ENCODE data around the gene MTA2. TPM values are rescaled to one million over a fixed set of nuclear protein-coding genes. Genes with fewer than 3 reads are reported as not detected.

MTA2 gene
- total RNA-seq, 3 donors from 2014 or later: 61.3 to 92.8 (median 85.5) TPM

DNA sequence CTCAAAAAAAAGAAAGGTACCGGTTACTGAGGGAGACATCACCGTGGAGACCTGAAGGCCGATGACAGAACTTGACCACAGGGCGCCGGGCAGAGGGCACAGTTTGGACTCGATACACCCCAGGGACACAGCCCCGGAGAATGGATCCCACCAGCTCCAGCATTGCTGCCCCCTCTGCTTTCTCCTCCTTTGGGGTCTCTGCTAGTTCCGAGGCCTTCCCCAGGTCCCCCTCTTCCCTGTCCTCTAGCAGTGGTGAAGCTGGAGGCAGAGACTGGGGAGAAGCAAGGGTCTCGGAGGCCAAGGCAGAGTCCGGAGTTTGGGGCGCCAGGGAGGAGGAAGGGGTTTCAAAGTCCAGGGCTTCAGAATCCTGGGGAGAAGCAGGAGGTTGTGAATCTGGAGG lies 23.1 kb downstream of the MTA2 start:
- TF ChIP-seq POLR2A (IDR thresholded peaks at IDR 0.05): no peak
- no peak for TF ChIP-seq POLR2AphosphoS5 (IDR thresholded peaks at IDR 0.05)
- TF ChIP-seq, protein P1, sequence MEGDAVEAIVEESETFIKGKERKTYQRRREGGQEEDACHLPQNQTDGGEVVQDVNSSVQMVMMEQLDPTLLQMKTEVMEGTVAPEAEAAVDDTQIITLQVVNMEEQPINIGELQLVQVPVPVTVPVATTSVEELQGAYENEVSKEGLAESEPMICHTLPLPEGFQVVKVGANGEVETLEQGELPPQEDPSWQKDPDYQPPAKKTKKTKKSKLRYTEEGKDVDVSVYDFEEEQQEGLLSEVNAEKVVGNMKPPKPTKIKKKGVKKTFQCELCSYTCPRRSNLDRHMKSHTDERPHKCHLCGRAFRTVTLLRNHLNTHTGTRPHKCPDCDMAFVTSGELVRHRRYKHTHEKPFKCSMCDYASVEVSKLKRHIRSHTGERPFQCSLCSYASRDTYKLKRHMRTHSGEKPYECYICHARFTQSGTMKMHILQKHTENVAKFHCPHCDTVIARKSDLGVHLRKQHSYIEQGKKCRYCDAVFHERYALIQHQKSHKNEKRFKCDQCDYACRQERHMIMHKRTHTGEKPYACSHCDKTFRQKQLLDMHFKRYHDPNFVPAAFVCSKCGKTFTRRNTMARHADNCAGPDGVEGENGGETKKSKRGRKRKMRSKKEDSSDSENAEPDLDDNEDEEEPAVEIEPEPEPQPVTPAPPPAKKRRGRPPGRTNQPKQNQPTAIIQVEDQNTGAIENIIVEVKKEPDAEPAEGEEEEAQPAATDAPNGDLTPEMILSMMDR (IDR thresholded peaks at IDR 0.05): no peak
- intact Hi-C loops (cut with DNase I; ENCODE audit: low total_unique reads): no loop called here
- H3K36me3 ChIP-seq: no peaks in the 10 kb centered on the region
- H3K27me3 ChIP-seq: no peaks in the 10 kb centered on the region
- no peak overlapping the region for H3K4me3 ChIP-seq
- DNase-seq (ENCODE audit: low spot score in 2 of 2): no peak
- H3K9me3 ChIP-seq: no peaks in the 10 kb centered on the region
- H3K27ac ChIP-seq: peak overlapping the region in 1 of 2 donors; percentile 45
- peaks cover 0 to 9% of the 10 kb centered on the region in 2 donors for H3K4me1 ChIP-seq

DNA sequence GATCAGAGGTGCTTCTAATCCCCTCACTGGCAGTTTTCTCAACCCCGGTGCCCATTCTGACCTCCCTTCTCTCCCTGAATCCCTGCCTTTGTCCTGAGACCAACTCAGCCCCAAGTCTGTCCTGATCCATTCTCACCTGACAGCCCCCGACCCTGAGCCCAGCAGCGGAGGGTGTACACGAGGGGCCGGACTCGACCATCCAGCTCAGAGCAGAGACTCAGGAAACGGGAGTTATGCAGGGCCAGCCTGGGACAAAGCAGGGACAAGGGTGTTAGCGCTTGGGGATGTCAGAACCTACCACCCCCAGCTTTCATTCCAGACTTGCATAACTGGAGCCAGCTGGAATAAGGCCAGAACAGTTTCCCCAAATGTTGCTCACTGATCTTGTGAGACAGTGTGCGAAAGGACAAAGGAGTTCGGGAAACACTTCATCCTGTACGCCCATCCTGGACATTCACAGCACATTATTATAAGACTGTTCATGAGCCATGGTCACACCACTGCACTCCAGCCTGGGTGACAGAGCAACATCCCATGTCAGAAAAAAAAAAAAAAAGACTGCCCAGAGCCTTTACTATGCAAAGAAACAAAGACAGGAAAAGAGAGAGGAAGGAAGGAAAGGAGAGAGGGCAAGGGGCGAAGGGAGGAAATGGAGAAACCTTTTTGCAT lies 24.5 kb downstream of the MTA2 start:
- Histone ChIP-seq H3K27me3 (no peaks in the 10 kb centered on the region), H3K4me3 (peak overlapping the region in 1 of 3 donors; percentile 87), H3K27ac (peak overlapping the region; percentile 61 to 95), H3K36me3 (no peaks in the 10 kb centered on the region), H3K4me1 (peaks cover 0 to 9% of the 10 kb centered on the region in 2 donors), H3K9me3 (no peaks in the 10 kb centered on the region)
- intact Hi-C loops (cut with DNase I; ENCODE audit: low total_unique reads): no loop called here
- no peak for TF ChIP-seq POLR2AphosphoS5 (IDR thresholded peaks at IDR 0.05)
- TF ChIP-seq, protein P1 (IDR thresholded peaks at IDR 0.05): no peak
- no peak for TF ChIP-seq POLR2A (IDR thresholded peaks at IDR 0.05)
- no peak for DNase-seq (ENCODE audit: low spot score in 2 of 2)

DNA sequence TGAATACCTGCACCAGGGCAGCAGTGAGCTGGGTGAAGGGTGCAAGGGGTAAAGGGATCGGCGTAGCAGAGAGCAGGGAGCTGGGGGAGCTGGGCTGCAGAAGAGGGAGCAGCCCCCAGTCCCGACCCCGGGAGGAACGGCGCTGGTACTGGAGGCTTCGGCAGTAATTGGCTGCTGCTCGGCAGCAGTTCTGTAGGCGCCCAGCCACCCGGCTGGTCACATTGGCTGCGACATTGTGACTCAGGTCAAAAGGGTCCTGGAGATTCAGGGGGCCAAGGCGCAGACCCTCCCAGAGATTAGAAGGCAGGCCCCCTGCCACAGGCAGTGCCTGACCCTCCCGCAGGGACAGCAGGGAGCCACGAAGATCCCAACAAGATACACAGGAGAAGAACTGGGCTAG lies 25.8 kb downstream of the MTA2 start:
- intact Hi-C loops (cut with DNase I; ENCODE audit: low total_unique reads): no loop called here
- H3K36me3 ChIP-seq: no peaks in the 10 kb centered on the region
- TF ChIP-seq, protein P1 (IDR thresholded peaks at IDR 0.05): no peak
- no peak for TF ChIP-seq POLR2A (IDR thresholded peaks at IDR 0.05)
- no peak for TF ChIP-seq POLR2AphosphoS5 (IDR thresholded peaks at IDR 0.05)
- H3K27ac ChIP-seq: peak overlapping the region; percentile 61 to 95
- H3K9me3 ChIP-seq: no peaks in the 10 kb centered on the region
- peak overlapping the region in 2 of 3 donors; percentile 87 to 88 for H3K4me3 ChIP-seq
- peaks cover 0 to 9% of the 10 kb centered on the region in 2 donors for H3K4me1 ChIP-seq
- no peaks in the 10 kb centered on the region for H3K27me3 ChIP-seq
- DNase-seq (ENCODE audit: low spot score in 2 of 2): no peak

DNA sequence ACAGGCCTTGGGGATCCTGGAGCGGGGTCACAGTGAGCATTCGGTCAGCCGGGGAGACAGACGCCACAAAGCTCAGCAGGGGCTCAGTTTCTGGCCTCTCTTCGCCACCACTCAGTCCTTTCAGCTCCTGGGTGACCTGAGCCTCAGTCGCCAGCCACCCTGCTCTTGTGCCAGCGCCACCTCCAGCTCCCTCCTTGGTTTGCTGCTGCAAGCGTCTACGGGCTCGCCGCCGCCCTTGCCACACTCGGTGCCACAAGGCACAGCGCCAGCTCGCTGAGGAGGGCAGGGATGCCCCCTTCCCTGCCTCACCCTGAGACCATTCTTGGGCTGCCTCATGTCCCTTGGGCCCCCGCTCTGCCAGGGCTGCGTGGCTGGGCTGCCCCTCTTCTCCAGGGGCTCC lies 26.5 kb downstream of the MTA2 start:
- Histone ChIP-seq H3K36me3 (no peaks in the 10 kb centered on the region), H3K9me3 (no peaks in the 10 kb centered on the region), H3K4me1 (peaks cover 0 to 9% of the 10 kb centered on the region in 2 donors), H3K4me3 (peak overlapping the region; percentile 76 to 88 (median 87)), H3K27me3 (no peaks in the 10 kb centered on the region), H3K27ac (peak overlapping the region; percentile 90 to 95)
- no peak for DNase-seq (ENCODE audit: low spot score in 2 of 2)
- TF ChIP-seq POLR2A (IDR thresholded peaks at IDR 0.05): no peak
- no peak for TF ChIP-seq POLR2AphosphoS5 (IDR thresholded peaks at IDR 0.05)
- TF ChIP-seq, protein P1 (IDR thresholded peaks at IDR 0.05): no peak
- intact Hi-C loops (cut with DNase I; ENCODE audit: low total_unique reads): no loop called here

DNA sequence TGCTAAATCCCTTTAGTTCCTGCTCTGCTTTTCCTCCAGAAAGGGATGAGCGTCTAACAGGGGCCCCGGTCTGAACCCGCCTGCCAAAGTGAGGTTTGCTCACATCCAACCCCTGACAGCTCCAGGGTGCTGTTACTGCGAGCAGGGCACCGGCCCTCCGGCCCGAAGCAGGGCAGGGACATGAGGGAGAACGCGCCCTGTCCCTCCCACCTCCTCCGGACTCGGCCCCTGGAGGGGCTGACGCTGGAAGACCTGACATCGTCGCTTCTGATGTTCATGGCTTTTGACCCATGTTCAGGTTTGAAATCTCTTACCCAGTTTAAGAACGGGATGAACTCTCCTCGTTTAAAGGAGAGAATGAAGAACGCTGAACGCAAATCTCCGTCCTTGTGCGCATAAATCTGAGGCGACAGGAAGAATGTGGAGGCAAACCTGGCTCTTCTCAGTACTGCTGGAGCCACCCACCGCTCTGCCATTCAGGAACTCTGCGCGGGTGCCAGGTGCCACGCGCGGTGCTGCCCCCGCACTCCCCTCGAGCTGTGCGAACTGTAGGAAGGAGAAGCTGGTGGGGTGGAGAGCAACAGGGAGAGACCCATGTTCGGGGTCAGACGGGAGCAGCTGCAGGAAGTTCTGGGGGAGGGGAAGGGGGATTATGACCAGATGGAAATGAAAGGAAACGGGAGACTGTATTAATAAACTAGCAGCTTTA lies 27.1 kb downstream of the MTA2 start:
- H3K36me3 ChIP-seq: no peaks in the 10 kb centered on the region
- intact Hi-C loops (cut with DNase I; ENCODE audit: low total_unique reads): no loop called here

More for the DNA sequence above, 27.1 kb downstream of the MTA2 start:
- H3K4me1 ChIP-seq: peaks cover 0 to 9% of the 10 kb centered on the region in 2 donors
- peak overlapping the region; percentile 76 to 88 (median 87) for H3K4me3 ChIP-seq
- TF ChIP-seq POLR2AphosphoS5 (IDR thresholded peaks at IDR 0.05) (peak in 1 of 3 donors; percentile 23), POLR2A (IDR thresholded peaks at IDR 0.05) (no peak)
- TF ChIP-seq, protein P1 (IDR thresholded peaks at IDR 0.05): no peak
- H3K27me3 ChIP-seq: no peaks in the 10 kb centered on the region
- H3K27ac ChIP-seq: peak overlapping the region; percentile 90 to 95
- DNase-seq (ENCODE audit: low spot score in 2 of 2): peak in 1 of 2 donors; percentile 32
- H3K9me3 ChIP-seq: no peaks in the 10 kb centered on the region
